K562 (cell line): ENCODE results near the gene ANKRD34A. TPM values are rescaled to one million over a fixed set of nuclear protein-coding genes. Genes with fewer than 3 reads are reported as not detected.

ENCODE experiments used
- ATAC-seq: fragments of 200-7000 bp; cut with Tn5 transposase; 3 replicates; pipeline ENCODE4 v1.9.1; 2020; ENCODE audit warnings: moderate library complexity
- BruUV-seq: library from RNA; stranded (reverse); fragments of 400-500 nt; replicated peaks from 2 replicates; lab custom pipeline; 2021; lab: Mats Ljungman, UMichigan
- CTCF ChIA-PET: fragments of 300-600 bp; formaldehyde crosslinking; extraction: SDS; loops from one replicate; lab custom pipeline; 2021; ENCODE audit warnings: low intra/inter-chr PET ratio; lab: Yijun Ruan, JAX
- POLR2A ChIA-PET: fragments of 300-600, 350-650 bp; sonication (Branson Sonifier 250); formaldehyde crosslinking; extraction: SDS; loops from one replicate; lab custom pipeline; 2021; ENCODE audit warnings: antibody characterized with exemption, inconsistent platforms; lab: Yijun Ruan, JAX
- DNase-seq, 4 experiments: peaks; one replicate each; pipeline versions ENCODE4 v3.0.0 to v3.0.0-alpha.2; 2011 to 2018; ENCODE audit warnings: low spot score in 3 of 4, mixed read lengths in 3 of 4; ENCODE audit errors: extremely low read depth in 1 of 4
- FAIRE-seq: peaks from 2 replicates; lab custom pipeline; 2011; peaks lifted over from hg19 to GRCh38; lab: Jason Lieb, UNC
- H2AFZ ChIP-seq: 2 replicates; pipeline ENCODE4 v1.6.0; 2011; ENCODE audit warnings: low read depth, low read length, control low read depth, inconsistent platforms
- H3K27ac ChIP-seq: fragments of 200-600 bp; 3 replicates; pipeline ENCODE4 v1.8.0; 2011; ENCODE audit warnings: low read depth, mild to moderate bottlenecking, control low read depth, inconsistent platforms, low read length, moderate library complexity, mixed read lengths; ENCODE audit errors: extremely low read depth
- H3K27me3 ChIP-seq, 2 experiments: fragments of 300-600 bp in 1 of 2; 2 replicates in 1 of 2; 3 replicates in 1 of 2; pipeline versions ENCODE4 v1.6.0 to v1.8.0; 2011; ENCODE audit warnings: inconsistent platforms in 2 of 2, low read length in 2 of 2, mild to moderate bottlenecking in 1 of 2, mixed read lengths in 1 of 2, moderate library complexity in 1 of 2; ENCODE audit not compliant: control insufficient read depth in 2 of 2, insufficient read depth in 2 of 2
- H3K36me3 ChIP-seq: fragments of 300-600 bp; 3 replicates; pipeline ENCODE4 v1.8.0; 2011; ENCODE audit warnings: mild to moderate bottlenecking, low read length, inconsistent platforms; ENCODE audit not compliant: control insufficient read depth, insufficient read depth
- H3K4me1 ChIP-seq, 2 experiments: fragments of 200-600 bp in 1 of 2; replicated peaks in 1 of 2; 2 replicates in 1 of 2; 3 replicates in 1 of 2; pipeline versions ENCODE4 v1.5.1 to v1.8.0; 2011; ENCODE audit warnings: inconsistent platforms in 2 of 2, low read length in 2 of 2, mild to moderate bottlenecking in 1 of 2, mixed read lengths in 1 of 2, moderate library complexity in 1 of 2; ENCODE audit not compliant: control insufficient read depth in 2 of 2, insufficient read depth in 2 of 2
- H3K4me2 ChIP-seq: 2 replicates; pipeline ENCODE4 v1.6.1; 2011; ENCODE audit warnings: low read length, control low read depth, inconsistent platforms, mixed read lengths; ENCODE audit not compliant: insufficient read depth
- H3K4me3 ChIP-seq: fragments of 200-600 bp; sonication (generic), shearing (Covaris generic); 2 replicates; pipeline ENCODE4 v1.5.1; 2016; ENCODE audit warnings: control low read depth, inconsistent platforms
- H3K79me2 ChIP-seq: fragments of 200-600 bp; 3 replicates; pipeline ENCODE4 v1.8.0; 2011; ENCODE audit warnings: low read length, inconsistent platforms; ENCODE audit not compliant: control insufficient read depth, insufficient read depth
- H3K9ac ChIP-seq, 2 experiments: 2 replicates each; pipeline versions ENCODE4 v1.6.0 to v1.6.1; 2011; ENCODE audit warnings: low read depth in 2 of 2, low read length in 2 of 2, control low read depth in 1 of 2, inconsistent platforms in 1 of 2, mild to moderate bottlenecking in 1 of 2, mixed read lengths in 1 of 2; ENCODE audit not compliant: insufficient read depth in 1 of 2
- H3K9me1 ChIP-seq: one replicate; pipeline ENCODE4 v1.6.0; 2011; ENCODE audit warnings: inconsistent platforms, mild to moderate bottlenecking, low read length, moderate library complexity; ENCODE audit not compliant: control insufficient read depth, insufficient read depth
- H3K9me3 ChIP-seq: replicated peaks from 2 replicates; pipeline ENCODE4 v1.5.1; 2011; ENCODE audit warnings: low read depth, low read length, inconsistent platforms; ENCODE audit not compliant: control insufficient read depth, insufficient read depth
- H4K20me1 ChIP-seq: replicated peaks from 2 replicates; pipeline ENCODE4 v1.6.1; 2011; ENCODE audit warnings: low read length, inconsistent platforms, mixed read lengths; ENCODE audit not compliant: control insufficient read depth, insufficient read depth
- ETV1 ChIP-seq: fragments of 450-650 bp; conservative IDR thresholded peaks from 2 replicates; pipeline ENCODE4 v1.6.1; 2016; ENCODE audit warnings: missing genetic modification characterization, control low read depth, low read depth, missing compliant biosample characterization
- JUND ChIP-seq, 2 experiments: IDR thresholded peaks; 2 replicates in 1 of 2; 3 replicates in 1 of 2; pipeline ENCODE4 v1.6.1; 2011; ENCODE audit warnings: borderline replicate concordance in 2 of 2, low read depth in 2 of 2, low read length in 2 of 2, improper control_type of control experiment in 1 of 2, missing biosample characterization in 1 of 2, missing genetic modification characterization in 1 of 2, missing genetic modification reagents in 1 of 2
- KDM4B ChIP-seq, 2 experiments: fragments of 450-650 bp in 1 of 2; sonication (generic) in 1 of 2; IDR thresholded peaks; 2 replicates each; pipeline ENCODE4 v1.6.1; 2016 to 2017; ENCODE audit warnings: borderline replicate concordance in 2 of 2, antibody characterized with exemption in 1 of 2, low read depth in 1 of 2, mild to moderate bottlenecking in 1 of 2
- ZBTB33 ChIP-seq: sonication (generic); formaldehyde crosslinking; IDR thresholded peaks from 2 replicates; pipeline ENCODE4 v1.8.1; 2023; ENCODE audit warnings: mild to moderate bottlenecking, missing genetic modification reagents
- WGBS: fragments of 100-300 bp; shearing (Covaris generic); methylation state at CpG from one replicate; pipeline ENCODE4 v1.1.6; 2016; ENCODE audit warnings: low coverage, mixed read lengths; ENCODE audit not compliant: insufficient coverage; ENCODE audit errors: missing lambda C conversion rate; 5-methylcytosine and 5-hydroxymethylcytosine counted together
- in situ Hi-C: fragments of 300-500 bp; cut with MboI; formaldehyde crosslinking; loops from 4 replicates; pipeline ENCODE4 v1.15.0; 2018; ENCODE audit warnings: inconsistent platforms, mixed read lengths
- intact Hi-C: fragments of 100-400 bp; cut with micrococcal nuclease; formaldehyde crosslinking; loops from 2 replicates; pipeline ENCODE4 v1.14.2; 2022
- polyA plus RNA-seq, 8 experiments: library from polyadenylated mRNA; depleted of rRNA in 4 of 8; stranded (reverse) in 5 of 8; unstranded in 3 of 8; fragments of >200 nt; fragmentation: Nextera tagmentation in 2 of 8; fragmentation: Illumina TruSeq in 1 of 8; extraction: Ambion mirVana in 2 of 8; extraction: Trizol in 1 of 8; gene quantifications; 2 replicates each; pipeline versions ENCODE4 v1.2.1 to v1.2.3, GENCODE V29; 2011 to 2014; ENCODE audit warnings: inconsistent platforms in 1 of 8, missing spikeins in 1 of 8
- total RNA-seq, 7 experiments: library from RNA; depleted of rRNA in 6 of 7; stranded (reverse); fragments of >200 nt in 6 of 7; fragmentation: Illumina TruSeq in 2 of 7; extraction: Trizol in 2 of 7; gene quantifications; 2 replicates each; pipeline versions ENCODE4 v1.2.1 to v1.2.3, GENCODE V29; 2011 to 2021; ENCODE audit warnings: low replicate concordance in 1 of 7

ANKRD34A gene
- total and polyA plus RNA-seq, 9 of the 15 experiments (the other 6 are each of a cell fraction or from before 2014, with no cell fraction given): 0.06 to 1.6 (median 0.43) TPM

- TF ChIP-seq JUND (IDR thresholded peaks at IDR 0.05; ENCODE audit: borderline replicate concordance, low read depth, low read length) (no peak), JUND (tag; IDR thresholded peaks at IDR 0.05; ENCODE audit: borderline replicate concordance, low read depth, low read length) (no peak), ETV1 (tag) (no peak)
Observed at GRCh38 chr1:145961109-145961424, 3.3 kb downstream of the ANKRD34A start (continued).

DNA sequence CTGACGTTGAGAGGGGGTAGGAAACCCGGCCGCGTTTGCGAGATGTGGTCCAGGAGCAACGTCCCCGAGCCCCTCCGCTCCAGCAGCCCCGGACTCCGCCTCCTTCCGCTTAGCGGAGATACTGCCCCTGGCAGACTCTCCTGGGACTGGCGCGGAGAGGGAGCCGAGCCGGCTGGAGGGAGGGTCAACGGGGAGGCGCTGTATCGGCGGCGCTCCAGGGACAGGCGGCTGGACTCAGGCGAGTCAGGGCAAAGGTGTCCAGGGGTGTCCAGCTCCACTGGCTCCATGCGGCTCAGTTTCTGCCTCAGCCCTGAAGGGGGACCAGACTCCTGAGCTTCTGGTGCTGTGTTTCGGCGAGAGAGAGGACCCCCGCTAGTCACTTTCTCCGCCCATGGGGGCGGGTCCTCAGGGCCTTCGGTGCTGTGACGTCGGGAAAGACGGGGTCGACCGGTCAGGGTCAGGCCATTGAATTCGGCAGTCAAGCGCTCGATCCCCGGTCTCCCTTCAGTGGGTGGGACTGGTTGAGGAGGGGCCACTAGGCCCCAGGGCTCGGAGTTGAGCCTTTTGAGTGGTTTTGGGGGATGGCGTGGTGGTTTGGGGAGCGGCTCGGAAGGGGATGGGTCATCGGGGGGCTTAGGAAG lies 3.8 kb downstream of the ANKRD34A start:
- Histone ChIP-seq H3K4me3 (no peak overlapping the region), H3K27ac (no peak overlapping the region), H3K9me1 (no peaks in the 10 kb centered on the region), H3K36me3 (no peaks in the 10 kb centered on the region), H3K4me1 (peaks cover 34 to 39% of the 10 kb centered on the region in 2 experiments; a peak in 4 of 5 replicates), H3K9ac (no peak overlapping the region), H3K9me3 (no peaks in the 10 kb centered on the region), H4K20me1 (no peaks in the 10 kb centered on the region), H3K79me2 (peaks cover 37% of the 10 kb centered on the region), H2AFZ (no peak overlapping the region), H3K4me2 (no peak overlapping the region), H3K27me3 (no peaks in the 10 kb centered on the region; a peak in 1 of 5 replicates)
- in situ Hi-C loops: no loop called here
- ChIA-PET POLR2A (no interaction called here), CTCF (no interaction called here)
- TF ChIP-seq KDM4B (IDR thresholded peaks at IDR 0.05; ENCODE audit: borderline replicate concordance in 2 of 2, low read depth in 1 of 2) (no peak), ZBTB33 (CRISPR knock-in tag) (peak; percentile 61)
- DNase-seq (no peak), ATAC-seq (no peak), FAIRE-seq (no peak)
- WGBS: 83% methylated on average over 22 of the region's 44 CpGs
- intact Hi-C loops: no loop called here
- BruUV-seq: no TSS peak
